Fibroblast of villous mesenchyme (primary cell): Measurements from ENCODE around the gene PCBP3. TPM values are rescaled to one million over a fixed set of nuclear protein-coding genes. Genes with fewer than 3 reads are reported as not detected.

Experiments used
- DNase-seq: peaks from one replicate; pipeline ENCODE4 v3.0.0-alpha.2; 2010; ENCODE audit warnings: low read depth
- H3K4me3 ChIP-seq: 2 replicates; pipeline ENCODE4 v1.5.1; 2011; ENCODE audit warnings: low read depth, mild to moderate bottlenecking, low read length
- CTCF ChIP-seq: IDR thresholded peaks from 2 replicates; pipeline ENCODE4 v1.5.1; 2012; ENCODE audit warnings: low read depth, mild to moderate bottlenecking, low read length; ENCODE audit not compliant: insufficient read depth
- total RNA-seq: library from RNA; depleted of rRNA; stranded (reverse); fragments of >200 nt; gene quantifications from 2 replicates; pipeline ENCODE4 v1.2.3, GENCODE V29; 2012

The PCBP3 gene
- total RNA-seq, 1 donor = 1.3 TPM

- no peak for DNase-seq
- no peak for TF ChIP-seq CTCF
- no peak overlapping the region for H3K4me3 ChIP-seq
Observed at GRCh38 chr21:45769294-45769693, 125.8 kb downstream of the PCBP3 start.

GRCh38 chr21:45769896-45770295 lies 126.4 kb downstream of the PCBP3 start:
- TF ChIP-seq CTCF = no peak
- no peak overlapping the region for H3K4me3 ChIP-seq
- DNase-seq = no peak

GRCh38 chr21:45772180-45772579 lies 128.7 kb downstream of the PCBP3 start:
- TF ChIP-seq CTCF = no peak
- DNase-seq = no peak
- H3K4me3 ChIP-seq = no peak overlapping the region

GRCh38 chr21:45774291-45774690 lies 130.8 kb downstream of the PCBP3 start:
- TF ChIP-seq CTCF = no peak
- DNase-seq = no peak

GRCh38 chr21:45776971-45777370 lies 133.4 kb downstream of the PCBP3 start:
- DNase-seq = no peak
- no peak overlapping the region for H3K4me3 ChIP-seq
- no peak for TF ChIP-seq CTCF

More at GRCh38 chr21:45774291-45774690, 130.8 kb downstream of the PCBP3 start:
- H3K4me3 ChIP-seq = no peak overlapping the region

- no peak for TF ChIP-seq CTCF
- no peak overlapping the region for H3K4me3 ChIP-seq
- DNase-seq = no peak
Observed at GRCh38 chr21:45778686-45779085, 135.2 kb downstream of the PCBP3 start.

- no peak for DNase-seq
- no peak for TF ChIP-seq CTCF
- no peak overlapping the region for H3K4me3 ChIP-seq
Observed at GRCh38 chr21:45779226-45779625, 135.7 kb downstream of the PCBP3 start.
